ENCODE results near the gene MAP2K7.
"Not testable (repeated sequence)": the region's sequence is repeated elsewhere in the genome, so short reads cannot be mapped to it uniquely, and the experiment has no call there.

Gene MAP2K7

GRCh38 chr19:7903244-7904073, at the start of gene MAP2K7:
TSS of gene MAP2K7 (plus strand) at chr19:7903877. CDS start at chr19:7903945, 68 bp downstream.
- DNase-seq (ENCODE audit: low spot score) = peak; percentile 100

GRCh38 chr19:7855426-7856108, 48.1 kb upstream of the MAP2K7 start:
- DNase-seq (ENCODE audit: low spot score) = no peak

GRCh38 chr19:7856109-7856591, 47.5 kb upstream of the MAP2K7 start:
- no peak for DNase-seq (ENCODE audit: low spot score)

- DNase-seq (ENCODE audit: low spot score) = no peak
Observed at GRCh38 chr19:7856679-7857663, 46.7 kb upstream of the MAP2K7 start.

- no peak for DNase-seq (ENCODE audit: low spot score)
Observed at GRCh38 chr19:7857727-7858108, 46.0 kb upstream of the MAP2K7 start.

GRCh38 chr19:7858109-7858770, 45.4 kb upstream of the MAP2K7 start:
- peak; percentile 84 for DNase-seq (ENCODE audit: low spot score)

GRCh38 chr19:7859087-7859486, 44.6 kb upstream of the MAP2K7 start:
- DNase-seq (ENCODE audit: low spot score) = not testable (repeated sequence)

- DNase-seq (ENCODE audit: low spot score) = no peak
Observed at GRCh38 chr19:7859831-7860713, 43.6 kb upstream of the MAP2K7 start.

GRCh38 chr19:7860714-7861618, 42.7 kb upstream of the MAP2K7 start:
- DNase-seq (ENCODE audit: low spot score) = no peak

- DNase-seq (ENCODE audit: low spot score) = peak; percentile 68
Observed at GRCh38 chr19:7861619-7862412, 41.9 kb upstream of the MAP2K7 start.

- peak; percentile 98 for DNase-seq (ENCODE audit: low spot score)
Observed at GRCh38 chr19:7862413-7862951, 41.2 kb upstream of the MAP2K7 start.

GRCh38 chr19:7863157-7863970, 40.3 kb upstream of the MAP2K7 start:
- no peak for DNase-seq (ENCODE audit: low spot score)

GRCh38 chr19:7863971-7864689, 39.5 kb upstream of the MAP2K7 start:
- no peak for DNase-seq (ENCODE audit: low spot score)

GRCh38 chr19:7864690-7865074, 39.0 kb upstream of the MAP2K7 start:
- no peak for DNase-seq (ENCODE audit: low spot score)

- DNase-seq (ENCODE audit: low spot score) = no peak
Observed at GRCh38 chr19:7865262-7865911, 38.3 kb upstream of the MAP2K7 start.

- no peak for DNase-seq (ENCODE audit: low spot score)
Observed at GRCh38 chr19:7866399-7867091, 37.1 kb upstream of the MAP2K7 start.
